Fibroblast of the aortic adventitia (primary cell): ENCODE measurements around the gene TENM4. TPM values are rescaled to one million over a fixed set of nuclear protein-coding genes. Genes with fewer than 3 reads are reported as not detected.
A peak's percentile ranks its signal among the peaks of the same experiment; 100 is the strongest.
"Not testable (repeated sequence)": the region's sequence is repeated elsewhere in the genome, so short reads cannot be mapped to it uniquely, and the experiment has no call there.

Source experiments
- DNase-seq: peaks from one replicate; pipeline ENCODE4 v3.0.0-alpha.2; 2010; ENCODE audit warnings: low read depth
- H3K4me3 ChIP-seq: 2 replicates; pipeline ENCODE4 v1.5.1; 2011; ENCODE audit warnings: low read depth, mild to moderate bottlenecking, control low read depth, low read length, moderate library complexity
- CTCF ChIP-seq: IDR thresholded peaks from 2 replicates; pipeline ENCODE4 v1.5.1; 2011; ENCODE audit warnings: mild to moderate bottlenecking, low read length, control low read depth, inconsistent platforms; ENCODE audit not compliant: insufficient read depth
- total RNA-seq: library from RNA; depleted of rRNA; stranded (reverse); fragments of >200 nt; gene quantifications from 2 replicates; pipeline ENCODE4 v1.2.3, GENCODE V29; 2012; ENCODE audit warnings: low replicate concordance

The TENM4 gene
- total RNA-seq, 1 donor: 113 TPM

GRCh38 chr11:78646564-78647185, 794.2 kb downstream of the TENM4 start:
- peak; percentile 52 for DNase-seq
- peak; percentile 72 for TF ChIP-seq CTCF

GRCh38 chr11:78645226-78646202, 795.3 kb downstream of the TENM4 start:
- no peak overlapping the region for H3K4me3 ChIP-seq
- DNase-seq: peak; percentile 81
- peak; percentile 97 for TF ChIP-seq CTCF

More at GRCh38 chr11:78646564-78647185, 794.2 kb downstream of the TENM4 start:
- no peak overlapping the region for H3K4me3 ChIP-seq

GRCh38 chr11:78643676-78644056, 797.2 kb downstream of the TENM4 start:
- no peak for TF ChIP-seq CTCF
- H3K4me3 ChIP-seq: no peak overlapping the region

GRCh38 chr11:78642979-78643675, 797.7 kb downstream of the TENM4 start:
- DNase-seq: no peak
- no peak overlapping the region for H3K4me3 ChIP-seq
- TF ChIP-seq CTCF: no peak

More at GRCh38 chr11:78643676-78644056, 797.2 kb downstream of the TENM4 start:
- DNase-seq: no peak

- H3K4me3 ChIP-seq: no peak overlapping the region
- TF ChIP-seq CTCF: no peak
- no peak for DNase-seq
Observed at GRCh38 chr11:78641541-78641940, 799.3 kb downstream of the TENM4 start.

- no peak for DNase-seq
- no peak for TF ChIP-seq CTCF
Observed at GRCh38 chr11:78638704-78639380, 802.0 kb downstream of the TENM4 start.

GRCh38 chr11:78637527-78637926, 803.3 kb downstream of the TENM4 start:
- H3K4me3 ChIP-seq, DNase-seq: not testable (repeated sequence)

More at GRCh38 chr11:78638704-78639380, 802.0 kb downstream of the TENM4 start:
- no peak overlapping the region for H3K4me3 ChIP-seq
